HG03280 (cell line): ENCODE results near the gene PRKCA.

ENCODE experiments used
- ATAC-seq: cut with Tn5 transposase; IDR thresholded peaks from one replicate; pipeline ENCODE4 v1.9.1; 2021; ENCODE audit warnings: mild to moderate bottlenecking, moderate library complexity; ENCODE audit not compliant: unreplicated experiment

PRKCA gene

GRCh38 chr17:66839616-66840015 is 537.2 kb downstream of the PRKCA start:
- ATAC-seq: no peak

DNA sequence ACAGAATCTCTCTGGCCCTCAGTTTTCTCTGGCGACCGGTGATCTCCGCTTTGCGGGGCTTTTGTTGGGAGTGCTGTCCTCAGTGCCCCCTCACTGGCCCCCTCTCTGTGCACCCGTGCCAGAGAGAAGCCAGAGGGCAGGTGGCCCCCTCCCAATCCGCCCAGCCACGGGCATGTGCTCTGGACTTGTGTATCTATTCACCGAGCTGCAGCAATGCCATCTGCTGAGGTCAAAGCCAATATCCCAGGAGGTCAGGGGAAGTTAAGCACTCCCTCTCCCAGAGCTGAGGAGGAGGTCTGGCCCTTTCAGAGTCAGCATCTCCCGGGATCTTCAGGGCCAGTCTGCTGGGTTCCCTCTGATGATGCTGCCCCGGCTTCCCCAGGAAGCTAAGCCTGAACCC is 537.6 kb downstream of the PRKCA start:
- no peak for ATAC-seq

GRCh38 chr17:66841328-66841727 is 538.9 kb downstream of the PRKCA start:
- ATAC-seq: no peak

GRCh38 chr17:66841744-66842143 is 539.3 kb downstream of the PRKCA start:
- ATAC-seq: no peak

GRCh38 chr17:66842505-66842904 is 540.1 kb downstream of the PRKCA start:
- no peak for ATAC-seq

- ATAC-seq: no peak
Measured at GRCh38 chr17:66842959-66843358, 540.5 kb downstream of the PRKCA start.

DNA sequence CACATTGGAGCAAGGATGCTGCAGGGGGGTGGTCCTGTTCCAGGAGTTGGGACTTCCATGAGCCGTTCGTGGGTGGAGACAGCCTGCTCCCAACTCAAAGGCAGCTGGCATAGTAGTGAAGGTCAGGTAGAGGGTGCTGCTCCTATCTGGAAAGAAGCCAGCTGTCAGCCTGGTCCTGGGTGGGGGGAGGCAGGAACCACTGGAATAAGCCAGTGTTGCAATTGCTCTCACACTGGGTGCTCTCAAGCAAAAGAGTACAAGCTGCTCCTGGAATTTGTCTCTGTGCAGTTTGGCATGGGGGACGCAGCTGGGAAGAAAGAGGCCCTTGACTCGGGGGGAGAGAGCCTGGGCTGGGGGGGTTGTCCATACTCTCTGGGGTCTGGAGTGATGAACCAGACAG is 541.2 kb downstream of the PRKCA start:
- no peak for ATAC-seq

GRCh38 chr17:66847704-66848103 is 545.3 kb downstream of the PRKCA start:
- ATAC-seq: no peak

GRCh38 chr17:66848496-66848895 is 546.1 kb downstream of the PRKCA start:
- no peak for ATAC-seq

DNA sequence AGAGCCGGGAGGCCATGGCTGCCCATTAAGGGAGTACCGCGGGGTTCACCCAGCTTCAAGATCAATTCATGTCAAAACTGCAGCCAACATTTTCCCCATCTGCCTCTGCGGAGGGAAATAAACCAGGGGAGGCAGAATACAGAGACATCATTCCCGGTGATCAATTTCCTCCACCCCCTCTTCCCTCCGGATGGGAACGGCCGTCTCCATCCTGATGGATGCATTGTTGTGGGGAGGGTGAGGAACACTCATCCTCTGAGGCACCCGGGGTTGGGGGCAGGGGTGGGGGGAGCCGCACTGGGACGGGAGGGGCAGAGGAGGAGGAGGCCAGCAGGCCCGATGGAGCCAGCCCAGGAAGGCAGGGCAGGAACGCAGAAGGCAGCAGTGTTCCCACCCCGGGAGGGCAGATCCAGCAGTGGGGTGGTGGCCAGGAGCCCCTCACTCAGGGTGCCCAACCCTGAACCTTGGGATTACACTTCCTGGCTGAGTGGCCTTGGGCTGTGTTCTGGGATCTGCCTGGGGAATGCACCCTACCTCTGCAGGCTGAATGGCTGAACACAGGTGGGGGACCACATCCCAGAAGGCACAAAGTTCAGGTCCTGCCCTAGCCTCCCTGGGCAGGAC is 546.7 kb downstream of the PRKCA start:
- no peak for ATAC-seq

DNA sequence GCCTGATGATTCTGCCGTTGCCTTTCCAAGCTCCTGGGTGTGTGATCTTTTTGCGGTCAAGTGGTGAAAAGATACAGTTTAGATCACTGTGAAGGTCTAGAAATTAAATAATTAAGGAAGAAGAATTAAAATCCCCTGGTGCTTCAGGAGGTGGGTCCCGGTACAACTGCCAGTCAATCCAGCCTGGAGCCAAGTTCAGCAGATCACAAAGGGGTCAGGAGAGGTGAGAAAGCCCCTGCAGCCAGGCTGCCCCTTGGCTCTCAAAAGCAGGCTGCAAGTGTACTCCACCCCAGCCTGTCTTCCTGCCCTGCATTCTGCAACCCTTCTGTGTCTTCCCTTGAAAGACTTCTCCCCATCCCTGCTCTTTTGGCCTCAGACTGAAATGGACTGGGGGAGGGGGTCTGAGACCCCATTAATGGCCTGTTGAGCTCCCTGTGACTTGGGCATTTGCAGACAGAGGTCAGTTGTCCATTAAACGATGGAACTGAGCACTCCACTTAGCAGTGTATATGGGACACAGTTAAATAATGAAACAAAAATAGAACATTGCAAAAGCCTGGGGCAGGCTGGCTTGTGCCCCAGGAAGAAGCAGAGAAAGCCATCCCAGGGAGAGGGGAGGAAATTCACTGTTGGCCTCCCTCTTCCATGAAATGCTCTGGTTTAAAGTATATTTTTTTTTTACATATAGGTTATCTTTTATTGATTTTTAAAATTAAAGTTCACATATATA is 547.6 kb downstream of the PRKCA start:
- no peak for ATAC-seq

DNA sequence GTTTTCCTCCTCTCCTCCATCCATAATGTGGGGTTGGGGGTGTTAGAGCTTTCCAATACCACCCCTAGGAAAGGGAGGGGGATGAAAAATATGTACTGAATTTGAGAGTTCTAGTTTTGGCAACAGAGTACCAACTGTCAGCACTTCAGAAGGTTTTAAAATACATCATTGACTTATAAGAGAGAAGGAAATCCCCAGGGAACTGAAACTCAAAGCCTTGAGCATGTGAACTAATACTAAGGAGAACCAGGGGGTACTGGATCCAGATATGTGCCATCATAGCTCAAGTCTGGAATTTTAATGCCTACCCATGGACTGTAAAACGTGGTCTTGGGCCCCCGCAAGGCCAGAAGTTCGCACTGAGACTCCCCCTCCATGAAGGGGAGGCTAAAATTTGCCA is 548.3 kb downstream of the PRKCA start:
- ATAC-seq: no peak

- no peak for ATAC-seq
Measured at GRCh38 chr17:66855204-66855603, 552.8 kb downstream of the PRKCA start.

DNA sequence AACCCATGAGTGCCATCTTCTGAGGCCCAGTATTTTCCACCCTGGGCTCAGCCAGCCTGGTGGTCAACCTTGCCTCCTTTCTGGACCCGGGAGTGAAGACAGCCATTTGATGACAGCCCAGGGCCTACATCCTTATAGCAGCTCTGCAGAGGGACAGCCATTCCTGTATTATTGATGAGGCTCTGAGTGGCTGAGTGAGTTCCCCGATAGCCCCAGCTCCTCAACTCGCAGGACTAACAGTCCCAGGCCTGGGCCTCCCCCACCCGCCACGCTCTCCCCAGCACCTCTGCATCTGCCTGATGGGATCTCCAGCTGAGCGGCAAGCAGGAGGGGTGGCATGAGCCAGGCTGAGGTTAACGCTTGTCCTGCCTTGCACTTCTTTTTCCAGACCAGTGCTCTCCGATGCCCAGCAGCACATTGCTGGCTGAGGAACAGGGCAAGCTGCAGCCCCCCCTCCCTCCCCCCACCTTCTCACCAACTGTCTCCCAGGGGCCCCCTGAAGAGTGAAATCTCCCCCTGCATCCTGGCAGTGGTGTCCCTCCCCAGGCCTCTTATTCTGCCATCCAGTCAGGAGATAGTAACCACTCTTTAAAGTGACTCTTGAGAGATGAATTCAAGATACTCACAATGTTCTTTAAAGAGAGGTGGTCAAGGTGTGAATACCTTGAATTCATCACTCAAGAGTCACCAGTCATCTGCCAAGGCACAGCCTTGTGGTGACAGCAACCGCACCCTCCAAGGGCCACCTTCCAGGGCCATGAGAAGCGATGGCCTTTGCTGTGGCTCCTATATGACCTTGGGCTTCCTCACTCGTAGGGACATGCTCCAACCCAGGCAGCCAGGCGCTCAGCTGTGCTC is 556.0 kb downstream of the PRKCA start:
- no peak for ATAC-seq

GRCh38 chr17:66859353-66859752 is 556.9 kb downstream of the PRKCA start:
- no peak for ATAC-seq

- ATAC-seq: no peak
Measured at GRCh38 chr17:66860204-66860603, 557.8 kb downstream of the PRKCA start.
